ENCODE data around the gene FCGR3B.
"Not testable (repeated sequence)": the region's sequence is repeated elsewhere in the genome, so short reads cannot be mapped to it uniquely, and the experiment has no call there.

GRCh38 chr1:161579856-161580507, 51.0 kb downstream of the FCGR3B start:
- not testable (repeated sequence) for TF ChIP-seq POLR2A, CTCF (IDR thresholded peaks at IDR 0.05)

Measured in thyroid gland (tissue), 4 donors.